ENCODE results near the gene GRIN3B. TPM values are rescaled to one million over a fixed set of nuclear protein-coding genes. Genes with fewer than 3 reads are reported as not detected.

GRIN3B gene
- total and polyA plus RNA-seq, 10 of the 15 experiments (the other 5 are each of a cell fraction or from before 2014, with no cell fraction given) = 0.15 TPM; not detected in 9

- TF ChIP-seq NR2F1 (conservative IDR thresholded peaks at IDR 0.05) (peak; percentile 46; the same call in 1 of the 2 replicates), CREB1 (IDR thresholded peaks at IDR 0.05; ENCODE audit: low read depth) (no peak)
- Histone ChIP-seq H3K79me2 (ENCODE audit: control insufficient read depth, insufficient read depth, low read length) (no peaks in the 10 kb centered on the region), H2AFZ (ENCODE audit: control insufficient read depth, low read depth, low read length) (no peak overlapping the region), H3K9ac (ENCODE audit: control insufficient read depth, insufficient read depth, low read length) (no peak overlapping the region), H3K4me3 (no peak overlapping the region), H3K4me2 (ENCODE audit: control insufficient read depth, insufficient read depth) (no peak overlapping the region), H3K9me3 (replicated peaks; ENCODE audit: control insufficient read depth, insufficient read depth, low read length) (no peaks in the 10 kb centered on the region), H3K27me3 (replicated peaks in 1 of 2; ENCODE audit: control insufficient read depth in 2 of 2, insufficient read depth in 2 of 2, low read length in 1 of 2) (no peaks in the 10 kb centered on the region), H4K20me1 (ENCODE audit: control insufficient read depth, insufficient read depth) (no peaks in the 10 kb centered on the region), H3K4me1 (ENCODE audit: control insufficient read depth, insufficient read depth, low read length) (no peaks in the 10 kb centered on the region), H3K27ac (ENCODE audit: control insufficient read depth, insufficient read depth) (no peak overlapping the region), H3K36me3 (ENCODE audit: control insufficient read depth in 2 of 2, insufficient read depth in 2 of 2, low read length in 1 of 2) (no peaks in the 10 kb centered on the region; a peak in 1 of 4 replicates)
- FAIRE-seq = no peak
- in situ Hi-C loops (cut with MboI) (no loop called here), intact Hi-C loops (cut with micrococcal nuclease; ENCODE audit: unreplicated experiment) (no loop called here)
- ChIA-PET SMC1A (ENCODE audit: uncharacterized antibody, unreplicated experiment) (interaction anchor here (0.7 kb wide), 1 partner anchor 8 kb away, joined by 3 read pairs; no protein-coding TSS in a partner anchor), RAD21 (ENCODE audit: unreplicated experiment) (no interaction called here), CTCF (interaction anchor here (0.6 kb wide), 1 partner anchor 28 kb away, joined by 3 read pairs; no protein-coding TSS in a partner anchor), POLR2A (no interaction called here)
- 0 out of 3 replicates have a peak, but pooled peaks have one; percentile 13 for ATAC-seq
- no TSS peak for BruUV-seq (replicated peaks)
- no peak for DNase-seq (ENCODE audit: low read depth, low spot score)
- WGBS (ENCODE audit: insufficient coverage, insufficient replicate concordance, low lambda C conversion rate, missing lambda C conversion rate) = 81% methylated on average over 31 of the region's 31 CpGs
Observed at GRCh38 chr19:1053176-1054101, 53.2 kb downstream of the GRIN3B start.

- intact Hi-C loops (cut with micrococcal nuclease; ENCODE audit: unreplicated experiment) = loop anchor here (5.0 kb wide), 1 partner anchor 138 kb away; no protein-coding TSS in a partner anchor
- no peaks in the 10 kb centered on the region for H3K27me3 ChIP-seq (replicated peaks in 1 of 2; ENCODE audit: control insufficient read depth in 2 of 2, insufficient read depth in 2 of 2, low read length in 1 of 2)
- BruUV-seq (replicated peaks) = no TSS peak
- FAIRE-seq (no peak), DNase-seq (ENCODE audit: low read depth, low spot score) (no peak), ATAC-seq (no peak)
- in situ Hi-C loops (cut with MboI) = no loop called here
- H3K4me2 ChIP-seq (ENCODE audit: control insufficient read depth, insufficient read depth) = no peak overlapping the region
- RAD21 ChIA-PET (ENCODE audit: unreplicated experiment) = no interaction called here
- H3K79me2 ChIP-seq (ENCODE audit: control insufficient read depth, insufficient read depth, low read length) = no peaks in the 10 kb centered on the region
- no peak for TF ChIP-seq E2F8 (IDR thresholded peaks at IDR 0.05; ENCODE audit: low read depth, partially characterized antibody)
- no peak for TF ChIP-seq MYC (IDR thresholded peaks at IDR 0.05; ENCODE audit: insufficient read depth, insufficient read length, insufficient replicate concordance, low read length, severe bottlenecking)
- 0 out of 2 replicates have a peak, but pooled peaks have one; percentile 7 for TF ChIP-seq NR2F1 (conservative IDR thresholded peaks at IDR 0.05)
- WGBS (ENCODE audit: insufficient coverage, insufficient replicate concordance, low lambda C conversion rate, missing lambda C conversion rate) = 81% methylated on average over 25 of the region's 28 CpGs
- SMC1A ChIA-PET (ENCODE audit: uncharacterized antibody, unreplicated experiment) = no interaction called here
- CTCF ChIA-PET = interaction anchor here (0.6 to 1.1 kb wide), 2 partner anchors 29 to 149 kb away, joined by 3 to 4 read pairs; no protein-coding TSS in a partner anchor
- no peak overlapping the region for H3K9ac ChIP-seq (ENCODE audit: control insufficient read depth, insufficient read depth, low read length)
- H3K9me3 ChIP-seq (replicated peaks; ENCODE audit: control insufficient read depth, insufficient read depth, low read length) = no peaks in the 10 kb centered on the region
- H4K20me1 ChIP-seq (ENCODE audit: control insufficient read depth, insufficient read depth) = no peaks in the 10 kb centered on the region
- H3K27ac ChIP-seq (ENCODE audit: control insufficient read depth, insufficient read depth) = no peak overlapping the region
- POLR2A ChIA-PET = interaction anchor here (0.6 to 0.7 kb wide), 2 partner anchors 10 to 57 kb away, joined by 3 to 5 read pairs; no protein-coding TSS in a partner anchor
- no peak overlapping the region for H2AFZ ChIP-seq (ENCODE audit: control insufficient read depth, low read depth, low read length)
- no peak overlapping the region for H3K4me3 ChIP-seq
- no peaks in the 10 kb centered on the region; a peak in 1 of 4 replicates for H3K36me3 ChIP-seq (ENCODE audit: control insufficient read depth in 2 of 2, insufficient read depth in 2 of 2, low read length in 1 of 2)
- no peaks in the 10 kb centered on the region for H3K4me1 ChIP-seq (ENCODE audit: control insufficient read depth, insufficient read depth, low read length)
Observed at GRCh38 chr19:1054102-1055027, 54.1 kb downstream of the GRIN3B start.

All from GM12878 (cell line).